Femur (tissue), 1 donor: ENCODE data around the gene EEPD1.

ENCODE experiments used
- DNase-seq: peaks from one replicate; pipeline ENCODE4 v3.0.0-alpha.2; 2017

Gene EEPD1

DNA sequence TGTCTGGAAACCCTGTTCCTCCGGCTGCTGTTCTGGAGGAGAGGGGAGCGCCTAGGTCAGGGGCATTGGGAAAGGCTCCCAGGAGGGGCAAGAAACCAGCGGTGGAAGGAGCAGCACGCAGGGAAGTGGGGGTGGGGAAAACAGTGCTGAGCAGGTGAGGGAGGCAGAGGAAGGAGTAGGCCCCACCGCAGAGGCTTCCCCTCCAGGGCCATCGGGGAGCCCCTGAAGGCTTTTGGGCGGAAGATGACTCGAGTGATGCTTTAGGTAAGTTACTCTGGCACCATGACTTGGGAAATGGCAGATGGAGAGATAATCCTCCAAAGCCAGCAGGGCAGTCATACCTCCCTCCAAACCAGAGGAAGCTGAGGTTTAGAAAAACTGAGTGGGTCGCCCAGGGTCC lies 130.1 kb downstream of the EEPD1 start:
- DNase-seq: no peak

DNA sequence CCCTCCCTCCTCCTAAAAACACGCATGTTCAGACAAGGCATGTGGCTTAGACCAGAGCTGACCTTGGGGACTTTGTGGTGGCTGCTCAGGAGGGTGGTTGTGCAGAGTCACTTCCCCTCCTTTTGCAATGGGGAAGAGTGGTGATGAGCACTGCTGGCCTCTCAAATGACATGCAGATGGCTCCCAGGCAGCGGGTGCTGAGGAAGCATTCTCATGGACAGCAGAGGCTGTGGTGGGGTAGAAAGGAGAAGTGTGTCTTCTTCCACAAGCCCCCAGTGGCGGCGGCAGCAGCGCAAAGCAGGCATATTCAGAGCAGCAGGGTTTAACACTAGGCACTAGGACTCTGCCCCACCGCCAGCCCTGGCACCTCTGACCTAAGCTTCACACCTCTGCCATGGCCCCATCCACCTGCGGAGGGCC lies 130.7 kb downstream of the EEPD1 start:
- DNase-seq: peak; percentile 78

DNA sequence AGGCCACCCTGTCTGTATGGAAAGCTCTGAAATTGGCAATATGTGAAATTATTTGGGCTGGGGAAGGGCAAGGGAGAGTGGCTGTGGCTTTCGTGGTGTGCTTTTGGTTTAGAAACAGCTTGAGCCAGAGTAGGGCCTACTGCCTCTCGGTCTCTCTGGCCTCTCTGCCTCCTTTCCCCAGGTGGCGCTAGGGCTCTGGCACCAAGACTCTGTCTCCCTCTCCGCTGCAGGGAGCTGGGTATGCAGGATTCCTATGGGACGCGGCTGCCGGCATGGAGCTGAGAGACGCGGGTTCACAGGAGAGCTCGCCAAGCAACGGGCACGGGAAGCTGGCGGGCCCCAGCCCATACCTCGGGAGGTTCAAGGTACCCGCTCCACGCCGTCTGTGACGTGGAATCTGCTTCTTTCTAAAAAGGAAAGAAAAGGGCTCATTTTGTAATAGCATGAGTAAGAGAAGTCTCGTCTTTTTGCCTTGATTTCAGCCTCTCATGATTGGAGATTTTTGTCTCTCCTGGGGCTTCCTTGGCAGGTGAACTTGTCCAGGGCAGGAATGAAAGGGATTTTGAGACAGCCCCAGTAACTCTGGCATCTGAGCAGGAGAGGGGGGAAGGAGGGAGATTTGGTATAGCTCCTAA lies 131.5 kb downstream of the EEPD1 start:
- no peak for DNase-seq

DNA sequence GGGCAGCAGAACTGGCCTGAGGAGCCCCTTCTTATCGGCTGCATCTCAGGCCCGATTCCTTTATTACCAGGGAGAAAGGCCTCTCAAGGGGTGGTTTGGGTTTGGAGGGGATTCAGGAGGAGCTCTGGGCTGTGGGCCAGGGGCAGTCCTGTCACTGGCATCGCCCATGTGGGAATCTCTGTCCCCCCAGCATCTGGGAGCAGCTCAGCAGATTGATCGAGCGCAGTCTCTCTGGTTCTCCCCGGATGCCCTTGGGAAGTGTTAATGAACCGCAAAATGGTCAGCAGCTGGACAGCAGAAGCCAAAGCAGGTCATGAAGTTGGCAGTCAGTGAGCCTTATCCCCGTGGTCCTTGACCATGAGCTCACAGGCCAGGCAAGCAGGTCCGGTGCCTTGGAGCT lies 132.2 kb downstream of the EEPD1 start:
- DNase-seq: no peak

DNA sequence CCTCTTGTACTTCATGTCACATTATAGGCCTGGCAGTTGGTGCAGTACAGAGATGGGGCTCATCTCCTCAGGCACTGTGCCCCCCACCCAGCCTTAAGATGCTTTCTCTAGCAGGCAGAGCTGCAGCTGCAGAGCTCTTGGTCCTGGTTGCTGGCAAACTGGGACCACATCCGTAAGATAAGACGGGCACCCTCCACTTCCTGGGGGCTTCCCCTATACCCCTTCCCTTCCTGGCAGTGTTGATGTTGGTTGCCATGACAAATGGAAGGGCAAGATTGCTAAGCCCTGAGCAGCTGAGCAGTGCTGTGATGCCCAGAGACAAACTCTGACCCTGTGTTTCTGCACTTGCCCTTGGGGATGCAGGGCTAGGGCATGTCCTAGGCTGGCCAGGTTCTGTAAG lies 133.2 kb downstream of the EEPD1 start:
- no peak for DNase-seq

DNA sequence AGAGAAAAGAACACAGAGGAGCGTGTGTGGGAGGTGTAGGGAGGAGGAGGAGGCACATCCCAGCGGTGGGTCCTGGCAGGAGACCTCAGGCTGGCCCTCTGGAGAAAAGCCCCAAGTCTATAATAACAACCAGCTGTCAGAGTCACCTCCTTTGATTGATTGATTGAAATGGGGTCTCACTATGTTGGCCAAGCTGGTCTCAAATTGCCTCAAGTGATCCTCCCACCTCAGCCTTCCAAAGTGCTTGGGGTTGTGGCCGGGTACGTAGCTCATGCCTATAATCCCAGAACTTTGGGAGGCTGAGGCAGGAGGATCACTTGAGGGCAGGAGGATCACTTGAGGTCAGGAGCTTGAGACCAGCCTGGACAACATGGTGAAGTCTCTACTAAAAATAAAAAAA lies 133.6 kb downstream of the EEPD1 start:
- no peak for DNase-seq

DNA sequence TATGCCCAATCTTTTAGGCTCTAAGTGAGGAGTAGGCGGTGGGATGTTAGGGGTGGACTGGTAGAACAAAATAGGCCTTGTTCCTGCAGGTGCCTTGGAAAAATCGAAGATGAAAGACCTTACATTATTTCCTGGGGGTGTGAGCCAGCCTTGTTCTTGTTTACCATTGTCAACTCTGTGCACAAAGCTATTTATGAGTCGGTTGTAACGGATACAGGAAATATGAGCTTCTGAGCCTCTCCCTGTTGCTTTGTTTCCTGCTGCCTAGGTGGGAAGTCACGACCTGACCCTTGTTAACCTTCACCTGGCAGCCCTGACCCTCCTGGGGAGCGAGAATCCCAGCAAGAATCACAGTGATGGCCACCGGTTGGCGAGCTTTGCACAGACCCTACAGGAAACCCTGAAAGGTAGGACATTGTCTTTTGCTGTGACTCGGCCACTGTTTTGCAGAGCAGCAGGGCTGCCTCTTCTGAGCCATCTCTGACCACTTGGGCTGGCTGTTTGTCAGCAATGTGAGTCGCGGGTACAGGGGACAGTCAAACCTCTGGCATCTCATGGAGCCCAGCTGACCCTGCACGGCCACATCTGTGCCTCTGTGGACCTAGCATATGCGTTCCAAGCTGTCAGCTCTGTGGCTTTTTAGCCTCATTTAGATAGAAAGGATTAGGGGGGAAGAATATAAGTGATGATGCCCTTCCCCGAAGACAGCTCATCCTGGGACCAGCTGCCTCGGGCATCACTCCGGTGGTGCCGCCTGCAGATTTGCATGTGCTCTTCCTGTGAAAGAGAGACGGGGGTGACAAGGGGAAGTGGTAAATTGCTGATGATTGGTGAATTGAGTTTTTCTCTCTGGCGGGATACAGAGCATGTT lies 134.6 kb downstream of the EEPD1 start:
- no peak for DNase-seq

DNA sequence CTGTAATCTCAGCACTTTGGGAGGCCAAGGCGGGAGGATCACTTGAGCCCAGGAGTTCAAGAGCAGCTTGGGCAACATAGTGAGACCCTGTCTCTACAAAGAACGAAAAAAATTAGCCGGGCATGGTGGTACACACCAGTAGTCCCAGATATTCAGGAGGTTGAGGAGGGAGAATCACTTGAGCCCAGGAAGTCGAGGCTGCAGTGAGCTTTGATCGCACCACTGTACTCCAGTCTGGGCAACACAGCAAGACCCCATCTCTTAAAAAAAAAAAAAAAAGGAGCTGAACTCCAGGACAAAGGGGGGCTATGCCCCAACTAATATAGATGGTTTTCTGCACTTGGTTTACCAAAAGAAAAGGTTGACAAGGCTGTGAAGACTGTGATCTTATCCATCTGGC lies 135.4 kb downstream of the EEPD1 start:
- DNase-seq: no peak

DNA sequence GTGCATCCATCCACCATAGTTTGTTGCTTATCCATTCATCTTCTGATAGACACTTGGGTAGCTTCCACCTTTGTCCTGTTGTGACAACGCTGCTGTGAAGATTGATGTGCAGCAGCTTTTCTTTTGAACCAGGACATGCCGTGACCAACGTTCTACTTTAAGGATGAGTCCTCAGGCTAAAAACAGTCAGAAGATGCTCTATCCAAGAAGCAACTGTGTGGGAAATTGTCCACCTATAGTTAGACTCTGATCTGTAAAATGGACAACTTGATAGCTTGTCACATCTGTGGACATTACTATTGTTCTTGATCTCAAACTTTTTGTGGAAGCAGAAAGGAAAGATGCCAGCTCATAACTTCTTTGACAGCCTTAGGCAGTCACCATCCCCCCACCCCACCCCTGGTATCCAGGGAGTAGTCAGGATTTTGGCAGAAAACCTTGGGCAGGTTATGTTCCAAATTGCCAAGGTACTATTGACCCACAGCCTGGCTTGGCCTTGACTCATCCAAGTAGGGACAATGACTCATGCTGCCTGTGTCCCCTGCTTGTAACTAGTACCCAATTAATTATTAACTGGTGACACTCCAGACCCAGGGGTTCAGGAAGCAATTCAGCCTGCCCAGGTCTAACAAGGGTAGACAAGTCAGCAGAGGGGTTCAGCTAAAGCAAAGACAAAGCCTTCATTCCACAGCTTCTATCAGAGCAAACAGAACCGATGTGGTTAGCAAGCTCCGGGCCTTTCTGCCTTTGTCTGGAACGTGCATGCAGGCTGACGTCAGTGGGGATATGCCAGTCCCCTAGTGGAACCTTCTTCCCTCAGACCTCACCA lies 137.0 kb downstream of the EEPD1 start:
- DNase-seq: no peak

DNA sequence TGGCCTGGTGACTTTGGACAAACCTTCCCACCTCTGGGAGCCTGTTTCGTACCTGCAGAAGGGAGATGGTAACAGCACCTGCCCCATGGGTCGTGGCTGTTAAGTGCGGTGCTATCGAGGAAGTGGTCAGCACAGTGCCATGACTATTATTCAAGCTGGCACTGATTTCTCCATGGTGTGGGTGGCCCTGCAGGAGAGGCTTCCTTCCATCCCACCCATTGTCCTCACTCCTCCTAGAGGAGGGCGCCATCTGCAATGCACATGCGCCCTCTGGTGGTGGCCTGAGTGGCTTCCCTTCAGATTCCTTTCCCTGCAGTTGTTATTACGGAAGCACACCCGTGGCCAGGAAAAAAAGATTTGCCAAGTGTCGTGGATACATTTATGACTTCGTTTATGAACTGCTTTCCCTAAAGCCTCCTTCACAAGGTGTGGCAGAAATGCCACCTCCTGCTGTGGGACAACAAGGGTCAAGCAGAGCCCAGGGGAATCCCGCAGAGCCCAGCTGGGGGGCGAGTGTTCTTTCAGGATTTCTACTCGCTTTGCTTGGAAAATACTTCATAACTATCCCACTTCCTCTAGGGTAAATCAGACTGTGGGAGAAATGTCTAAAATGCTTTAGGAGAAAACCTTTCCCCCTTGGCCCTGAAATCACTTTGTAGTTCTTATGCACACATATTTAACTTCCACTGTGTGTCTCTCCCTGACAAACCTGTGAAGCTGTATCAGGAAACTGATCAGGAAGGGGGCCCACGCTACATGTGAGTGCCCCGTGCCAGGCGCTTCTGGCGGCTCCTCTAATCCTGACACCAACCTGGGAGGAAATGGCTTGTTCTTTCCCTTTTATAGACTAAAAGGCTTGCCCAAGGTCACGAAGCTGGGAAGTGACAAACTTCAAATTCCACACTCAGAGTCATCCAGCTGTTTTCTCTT lies 138.6 kb downstream of the EEPD1 start:
- peak; percentile 92 for DNase-seq

DNA sequence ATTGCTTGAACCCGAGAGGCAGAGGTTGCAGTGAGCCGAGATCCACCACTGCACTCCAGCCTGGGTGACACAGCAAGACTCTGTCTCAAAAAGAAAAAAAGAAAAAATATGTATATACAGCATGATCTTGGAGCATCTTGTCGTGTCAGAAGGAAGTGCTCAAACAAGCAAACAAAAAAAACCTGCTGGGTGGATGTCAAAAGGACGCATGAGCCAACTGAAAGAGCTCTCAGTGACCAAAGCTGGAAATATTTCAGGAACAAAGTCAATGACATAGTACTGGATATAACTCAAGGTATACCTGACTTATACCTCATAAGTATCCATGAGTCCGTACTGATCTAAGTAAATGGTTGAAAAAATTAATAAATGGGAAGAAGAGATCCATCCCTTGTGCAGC lies 142.0 kb downstream of the EEPD1 start:
- no peak for DNase-seq

DNA sequence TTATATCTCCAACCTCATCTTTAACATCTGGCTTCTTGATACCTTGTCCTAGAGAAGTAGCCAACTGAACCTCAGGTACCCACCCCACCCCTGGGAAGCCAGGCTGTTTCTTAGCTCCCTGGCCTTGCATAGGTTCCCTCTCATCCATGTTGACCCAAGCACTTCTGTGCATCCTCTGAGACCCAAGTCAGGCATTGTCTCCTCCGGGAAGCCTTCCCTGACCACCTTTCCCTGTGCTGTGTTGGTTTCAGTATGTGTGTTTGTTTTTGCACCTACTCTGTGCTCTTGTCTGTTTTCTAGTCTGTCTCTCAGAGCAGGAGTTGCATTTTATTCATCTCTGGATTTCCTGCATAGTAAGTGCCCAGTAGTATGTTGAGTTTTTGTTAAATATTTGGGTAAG lies 143.2 kb downstream of the EEPD1 start:
- no peak for DNase-seq

DNA sequence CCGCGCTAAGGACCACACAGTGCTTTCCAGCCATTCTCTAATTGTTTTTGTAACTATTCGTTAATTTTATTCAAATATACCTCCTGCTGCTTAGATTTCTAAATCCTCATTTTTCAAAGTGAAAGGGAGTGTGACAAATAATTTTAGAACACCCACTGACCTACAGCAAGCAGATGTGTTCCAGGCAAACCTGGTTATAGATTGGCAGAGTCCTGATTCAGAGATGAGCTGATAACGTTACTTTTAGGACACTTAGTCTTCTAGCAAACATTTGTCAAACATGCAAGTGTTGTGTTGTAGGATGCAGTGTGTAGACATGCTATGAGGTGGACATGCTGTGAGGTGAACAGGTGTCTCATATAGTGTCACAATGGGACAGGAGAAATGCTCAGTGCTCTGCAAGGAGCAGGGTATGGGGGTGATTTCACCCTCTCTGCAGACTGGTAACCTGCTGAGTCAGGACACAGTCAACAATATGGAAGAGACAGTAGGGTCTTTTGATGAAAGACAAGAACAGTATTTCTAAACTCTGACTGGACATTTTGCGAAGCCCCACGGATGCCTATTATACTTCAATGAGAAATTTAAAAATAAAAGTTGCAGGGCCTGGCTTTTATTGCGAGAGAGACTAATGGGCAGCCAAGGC lies 144.4 kb downstream of the EEPD1 start:
- no peak for DNase-seq

DNA sequence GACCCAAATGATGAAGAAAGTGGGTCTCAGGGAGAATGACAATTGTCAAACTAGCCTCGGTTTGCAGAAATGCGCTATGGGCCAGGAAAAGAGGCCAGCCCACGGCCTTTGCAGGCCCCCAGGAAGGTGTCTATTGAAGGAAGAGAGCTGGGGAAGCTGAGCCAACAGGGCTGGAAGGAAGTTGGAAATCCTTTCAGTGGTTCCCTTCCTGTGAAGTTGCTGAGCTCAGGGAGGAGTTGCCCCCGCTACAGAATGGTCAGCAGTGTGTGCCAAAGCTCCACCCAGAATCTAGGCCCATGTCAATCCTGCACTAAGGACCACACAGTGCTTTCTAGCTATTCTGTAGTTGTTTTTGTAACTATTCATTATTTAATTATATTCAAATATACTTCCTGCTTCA lies 145.1 kb downstream of the EEPD1 start:
- DNase-seq: no peak

DNA sequence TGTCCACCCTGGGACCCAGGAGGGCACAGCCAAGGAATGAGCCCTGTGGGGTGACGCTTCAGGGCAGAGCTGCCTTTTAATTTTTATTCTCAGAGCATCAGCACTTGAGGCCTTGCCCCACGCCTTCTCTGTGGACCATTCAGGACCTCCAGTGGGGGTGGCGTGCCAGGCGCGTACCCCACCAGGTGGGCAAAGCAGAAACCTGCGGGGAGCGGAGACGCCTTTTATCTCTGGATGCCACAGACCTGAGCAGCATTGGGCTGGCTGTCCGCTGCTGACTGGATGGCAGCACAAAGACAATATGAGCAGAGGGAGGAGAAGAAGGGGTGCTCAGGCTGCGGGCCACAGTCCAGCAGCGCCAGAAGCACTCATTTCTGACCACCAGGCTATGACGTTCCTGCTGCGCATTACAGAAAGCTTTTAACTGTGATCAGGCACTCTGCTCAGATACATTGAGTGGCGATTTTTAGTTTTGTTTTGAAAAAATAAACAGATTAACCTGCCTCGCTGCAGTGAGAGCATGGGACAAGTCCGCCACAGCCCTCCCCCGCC lies 146.2 kb downstream of the EEPD1 start:
- DNase-seq: no peak

DNA sequence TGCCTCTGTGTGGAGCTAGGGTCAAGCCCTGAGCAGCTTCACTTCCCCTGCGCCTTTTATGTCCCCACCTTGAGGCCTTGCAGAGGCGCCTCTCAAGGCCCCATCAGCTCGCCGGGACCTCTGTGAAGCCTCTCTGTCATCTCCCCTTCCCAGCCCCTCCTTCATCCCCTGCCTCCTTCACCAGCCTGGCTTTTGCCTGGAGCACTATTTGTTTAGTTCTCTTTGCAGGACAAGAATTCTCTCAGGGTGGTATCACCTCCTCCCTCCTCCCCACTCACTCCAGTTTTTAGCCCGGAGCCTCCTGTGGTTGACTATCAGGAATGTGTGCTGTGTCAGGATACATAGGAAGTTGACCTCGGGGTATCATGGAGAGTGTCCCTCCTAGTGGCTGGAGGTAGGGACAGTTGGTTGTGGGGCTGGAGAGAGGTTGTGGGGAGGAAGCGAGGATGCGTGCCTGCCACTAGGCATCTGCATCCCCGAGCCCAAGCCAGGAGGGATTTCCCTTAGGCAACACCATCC lies 146.8 kb downstream of the EEPD1 start:
- no peak for DNase-seq

DNA sequence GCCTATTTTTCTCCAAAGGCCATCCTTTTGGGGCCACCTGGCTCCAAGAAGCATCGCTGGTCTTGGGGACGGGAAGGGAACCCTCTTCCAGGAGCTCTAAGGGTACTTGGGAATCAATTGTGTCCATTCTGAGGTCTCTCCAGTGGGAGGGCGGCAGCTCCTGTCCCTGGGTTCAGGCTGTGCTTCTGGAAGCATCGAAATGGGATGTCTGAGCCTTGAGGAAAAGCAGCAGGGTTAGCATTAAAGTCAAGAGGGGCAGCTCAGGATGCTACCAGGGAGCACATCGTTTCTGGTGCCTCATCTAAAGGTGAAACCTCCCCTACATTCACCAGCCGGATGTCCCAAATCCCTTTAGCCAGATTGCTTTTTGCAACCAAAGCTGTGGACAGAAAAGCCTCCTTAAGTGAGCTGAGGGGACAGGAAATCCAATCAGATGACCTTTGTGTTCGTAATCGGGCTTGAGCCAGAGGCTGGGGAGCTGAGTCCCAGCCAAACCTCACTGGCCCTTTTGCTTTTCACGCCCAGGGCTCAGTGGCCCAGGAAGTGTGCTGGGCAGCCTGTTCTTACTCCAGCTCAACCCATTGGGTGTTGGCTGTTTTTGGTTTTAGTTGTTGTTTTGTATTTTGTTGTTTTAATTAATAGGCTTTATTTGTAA lies 147.8 kb downstream of the EEPD1 start:
- no peak for DNase-seq

DNA sequence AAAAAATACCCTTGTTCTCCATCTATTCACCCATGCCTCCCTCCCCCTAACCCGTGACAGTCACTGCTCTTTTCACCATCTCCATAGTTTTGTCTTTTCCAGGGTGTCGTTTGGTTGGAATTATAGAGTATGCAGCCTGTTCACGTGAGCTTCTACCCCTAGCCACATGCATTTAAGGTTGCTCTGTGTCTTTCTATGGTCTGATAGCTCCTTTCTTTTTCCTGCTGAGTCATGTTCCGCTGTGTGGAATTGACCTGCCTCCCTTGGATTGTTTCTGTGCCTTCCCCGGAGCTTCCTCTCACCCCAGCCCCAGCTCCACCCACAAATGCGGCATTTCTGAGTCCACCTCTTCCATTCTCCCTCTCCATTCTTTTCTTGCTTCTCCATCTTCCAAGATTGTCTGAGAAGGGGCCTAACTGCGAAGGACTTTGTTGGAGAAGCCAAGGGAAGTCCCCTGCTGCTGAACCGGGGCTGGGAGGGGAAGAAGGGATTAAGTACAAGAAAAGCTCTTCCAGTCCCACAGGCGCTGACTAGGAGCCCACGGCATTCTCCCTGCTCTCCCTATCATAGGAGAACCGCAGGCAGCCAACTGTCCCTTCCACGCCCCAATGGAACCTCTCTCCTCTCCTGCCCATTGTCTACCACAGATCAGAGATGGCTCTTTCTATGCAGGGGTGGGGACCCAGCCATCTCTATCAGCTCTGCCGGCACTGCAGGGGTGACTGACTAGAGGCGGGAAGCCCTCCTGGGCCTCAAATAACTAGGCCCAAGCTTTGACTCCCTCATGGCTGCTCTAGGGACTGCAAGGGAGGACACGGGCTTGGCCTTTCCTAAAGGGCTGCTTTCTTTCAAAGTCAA lies 149.1 kb downstream of the EEPD1 start:
- DNase-seq: no peak

DNA sequence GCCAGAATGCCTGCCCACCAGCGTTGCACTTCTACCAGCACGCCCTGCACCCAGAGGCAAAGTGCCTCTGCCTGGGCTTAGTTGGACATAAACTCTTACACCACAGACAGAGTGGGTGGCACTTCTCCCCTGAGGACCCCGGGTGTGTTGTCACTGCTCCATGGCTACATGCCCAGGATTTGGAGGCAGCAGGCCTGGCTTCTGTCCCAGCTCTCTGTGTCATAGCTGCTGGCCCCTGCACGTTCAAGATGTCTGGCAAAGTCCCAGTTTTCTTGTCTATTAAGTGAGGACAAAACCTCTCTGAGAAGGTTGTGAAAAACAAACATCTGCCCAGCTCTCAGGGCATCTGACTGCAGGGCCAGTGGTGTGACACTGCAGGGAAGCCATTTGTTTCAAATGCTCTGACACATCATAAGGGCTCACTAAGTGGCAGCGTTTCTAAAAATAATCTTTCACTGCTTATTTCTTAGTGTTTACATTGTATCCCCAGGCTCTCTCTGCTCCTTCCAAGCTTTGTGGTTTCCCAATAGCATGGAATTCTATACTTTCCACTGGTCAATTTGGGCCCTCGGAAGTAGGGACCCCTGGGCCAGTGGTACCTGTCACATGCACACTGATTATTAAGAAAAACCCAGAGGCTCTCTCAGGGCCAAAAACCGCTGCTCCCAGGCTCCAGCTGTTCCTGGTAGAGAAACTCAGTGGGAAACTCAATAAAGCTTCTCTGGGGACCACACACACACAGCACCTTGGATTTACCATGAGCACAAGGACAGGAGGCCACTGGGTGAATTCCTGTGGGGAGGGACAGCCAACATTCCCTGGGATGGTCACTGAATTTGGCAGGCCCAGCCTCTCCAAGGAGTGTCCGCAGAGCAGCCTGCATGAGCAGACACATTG lies 150.4 kb downstream of the EEPD1 start:
- peak; percentile 87 for DNase-seq
